ENCODE data around the gene NAT9.
A peak's percentile ranks its signal among the peaks of the same experiment; 100 is the strongest.

Gene NAT9

DNA sequence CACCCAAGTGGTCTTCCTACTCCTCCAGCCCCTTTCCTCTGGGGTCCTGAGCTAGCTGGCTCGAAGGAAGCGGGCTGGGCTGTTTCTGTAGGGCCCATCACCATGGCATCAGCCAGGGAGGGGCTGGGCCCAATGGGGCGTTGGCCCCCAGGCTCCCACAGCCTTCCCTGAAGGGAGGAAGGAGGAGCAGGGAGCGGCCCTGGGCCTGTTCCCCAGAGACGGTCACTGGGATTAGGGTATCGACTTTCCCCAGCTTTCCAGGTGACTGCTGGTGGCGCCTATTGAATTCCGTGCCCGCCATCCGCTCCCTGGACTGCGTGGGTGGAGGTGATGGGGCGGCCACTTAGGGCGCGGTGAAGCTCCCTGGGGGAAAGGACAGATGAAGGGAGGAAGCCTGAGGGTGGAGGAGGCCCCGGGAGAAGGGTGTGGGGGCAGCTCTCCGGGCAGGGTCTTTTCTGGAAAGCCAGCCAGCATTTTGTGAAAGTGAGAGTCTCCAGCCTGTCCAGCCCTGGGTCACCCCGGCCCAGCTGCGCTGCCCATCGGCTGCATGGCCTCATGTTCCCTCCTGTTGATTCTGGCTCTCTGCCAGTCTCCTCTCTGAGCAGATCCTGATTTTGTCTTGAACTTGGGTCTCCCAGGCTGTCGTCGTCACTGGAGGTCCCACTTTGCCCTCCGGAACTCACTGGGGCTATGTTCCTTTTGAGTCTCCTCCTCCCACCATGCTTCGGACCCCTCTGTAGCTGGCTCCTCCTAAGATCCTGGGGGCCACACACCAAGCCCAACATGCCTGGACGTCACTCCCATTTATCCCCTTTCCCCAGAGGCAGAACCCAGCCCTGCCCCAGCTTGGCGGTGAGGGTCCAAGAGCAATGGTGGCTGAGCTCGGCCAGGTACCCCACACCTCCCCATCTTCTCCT lies 18.0 kb downstream of the NAT9 start:
- Histone ChIP-seq H4K5ac (ENCODE audit: low read length) (no peak overlapping the region), H2BK15ac (replicated peaks; ENCODE audit: low read depth) (no peak overlapping the region), H2BK120ac (ENCODE audit: low read depth, low read length) (no peak overlapping the region), H4K8ac (ENCODE audit: low read depth, low read length) (no peak overlapping the region), H2AK5ac (ENCODE audit: low read length) (no peak overlapping the region), H3K4ac (ENCODE audit: low read depth, low read length) (no peak overlapping the region), H3K9ac (ENCODE audit: low read length) (no peak overlapping the region), H3K27ac (ENCODE audit: low read depth, low read length) (no peak overlapping the region), H3K79me1 (ENCODE audit: low read length) (peaks cover 51% of the 10 kb centered on the region), H3K4me1 (ENCODE audit: control insufficient read depth, low read depth, low read length) (peaks cover 19% of the 10 kb centered on the region), H3K36me3 (ENCODE audit: control insufficient read depth, insufficient read depth, low read length) (no peaks in the 10 kb centered on the region), H3K23ac (ENCODE audit: low read length) (no peak overlapping the region), H3K27me3 (ENCODE audit: insufficient read depth, low read length, poor library complexity) (no peaks in the 10 kb centered on the region), H3K4me3 (ENCODE audit: low read length) (no peak overlapping the region), H3K18ac (ENCODE audit: low read length) (no peak overlapping the region), H3K56ac (ENCODE audit: low read length) (peak overlapping the region; percentile 34), H3K79me2 (ENCODE audit: control insufficient read depth, insufficient read depth, low read length) (peaks cover 61% of the 10 kb centered on the region), H3K4me2 (ENCODE audit: low read length) (no peak overlapping the region), H2BK5ac (ENCODE audit: low read length) (no peak overlapping the region)
- WGBS (ENCODE audit: extremely low coverage, insufficient coverage, low lambda C conversion rate) = no CpG with 5 or more reads among the region's 26 CpGs
- no peak for DNase-seq

DNA sequence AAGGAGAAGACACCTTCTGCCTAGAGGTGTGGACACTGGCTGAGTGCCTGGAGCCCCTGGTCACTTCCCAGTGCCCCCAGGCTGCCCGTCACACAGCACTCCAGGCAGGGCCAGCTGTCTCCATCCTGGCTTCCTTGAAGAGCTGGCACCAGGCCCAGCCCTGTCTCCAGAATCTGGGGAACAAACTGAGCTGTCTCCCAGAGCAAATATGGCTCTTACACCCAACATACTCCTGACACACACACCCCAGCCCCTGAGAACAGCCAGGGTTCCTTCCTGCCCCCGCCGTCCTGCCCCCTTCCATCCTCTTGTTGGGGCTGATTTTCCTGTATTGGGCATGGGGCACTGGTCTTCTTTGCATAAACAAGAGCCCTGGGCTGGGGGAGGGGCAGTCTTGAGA lies 18.6 kb downstream of the NAT9 start:
- H3K27ac ChIP-seq (ENCODE audit: low read depth, low read length) = no peak overlapping the region
- H2BK120ac ChIP-seq (ENCODE audit: low read depth, low read length) = no peak overlapping the region
- WGBS (ENCODE audit: extremely low coverage, insufficient coverage, low lambda C conversion rate) = no CpG with 5 or more reads among the region's 3 CpGs
- H3K79me1 ChIP-seq (ENCODE audit: low read length) = peaks cover 52% of the 10 kb centered on the region
- no peak overlapping the region for H3K4me2 ChIP-seq (ENCODE audit: low read length)
- DNase-seq = no peak
- peaks cover 19% of the 10 kb centered on the region for H3K4me1 ChIP-seq (ENCODE audit: control insufficient read depth, low read depth, low read length)
- no peak overlapping the region for H4K8ac ChIP-seq (ENCODE audit: low read depth, low read length)
- no peak overlapping the region for H2BK15ac ChIP-seq (replicated peaks; ENCODE audit: low read depth)
- H3K27me3 ChIP-seq (ENCODE audit: insufficient read depth, low read length, poor library complexity) = no peaks in the 10 kb centered on the region
- H4K5ac ChIP-seq (ENCODE audit: low read length) = no peak overlapping the region
- no peak overlapping the region for H3K4ac ChIP-seq (ENCODE audit: low read depth, low read length)
- H2AK5ac ChIP-seq (ENCODE audit: low read length) = no peak overlapping the region
- H2BK5ac ChIP-seq (ENCODE audit: low read length) = no peak overlapping the region
- no peaks in the 10 kb centered on the region for H3K36me3 ChIP-seq (ENCODE audit: control insufficient read depth, insufficient read depth, low read length)
- H3K79me2 ChIP-seq (ENCODE audit: control insufficient read depth, insufficient read depth, low read length) = peaks cover 66% of the 10 kb centered on the region
- peak overlapping the region; percentile 24 for H3K23ac ChIP-seq (ENCODE audit: low read length)
- H3K4me3 ChIP-seq (ENCODE audit: low read length) = no peak overlapping the region
- peak overlapping the region; percentile 49 for H3K56ac ChIP-seq (ENCODE audit: low read length)
- H3K18ac ChIP-seq (ENCODE audit: low read length) = no peak overlapping the region
- no peak overlapping the region for H3K9ac ChIP-seq (ENCODE audit: low read length)

DNA sequence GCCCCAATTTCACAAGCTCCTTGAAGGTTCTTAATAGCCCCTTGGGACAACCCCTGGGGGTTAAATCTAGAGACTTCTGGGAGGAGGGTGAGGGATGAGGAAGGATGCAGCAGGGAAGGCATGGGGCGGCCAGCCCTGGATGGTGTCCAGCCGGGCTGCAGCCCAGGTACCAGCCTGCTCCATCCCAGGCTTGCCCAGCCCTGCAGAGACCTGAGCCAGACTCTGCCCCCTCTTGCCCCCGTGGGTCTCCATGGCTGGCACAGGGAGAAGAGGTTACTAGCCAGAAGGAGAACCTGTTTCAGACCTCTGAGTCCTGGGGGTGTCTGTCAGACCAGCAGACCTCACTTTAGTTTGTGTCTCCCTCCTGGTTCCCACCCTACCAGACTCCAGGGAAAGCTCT lies 19.3 kb downstream of the NAT9 start:
- no peak overlapping the region for H3K23ac ChIP-seq (ENCODE audit: low read length)
- H3K56ac ChIP-seq (ENCODE audit: low read length) = peak overlapping the region; percentile 22
- no peak overlapping the region for H3K9ac ChIP-seq (ENCODE audit: low read length)
- H2BK120ac ChIP-seq (ENCODE audit: low read depth, low read length) = no peak overlapping the region
- no peaks in the 10 kb centered on the region for H3K27me3 ChIP-seq (ENCODE audit: insufficient read depth, low read length, poor library complexity)
- no peak overlapping the region for H2BK5ac ChIP-seq (ENCODE audit: low read length)
- H3K4ac ChIP-seq (ENCODE audit: low read depth, low read length) = no peak overlapping the region
- no CpG with 5 or more reads among the region's 3 CpGs for WGBS (ENCODE audit: extremely low coverage, insufficient coverage, low lambda C conversion rate)
- H4K5ac ChIP-seq (ENCODE audit: low read length) = no peak overlapping the region
- H2BK15ac ChIP-seq (replicated peaks; ENCODE audit: low read depth) = no peak overlapping the region
- peaks cover 51% of the 10 kb centered on the region for H3K79me1 ChIP-seq (ENCODE audit: low read length)
- no peak overlapping the region for H2AK5ac ChIP-seq (ENCODE audit: low read length)
- H3K18ac ChIP-seq (ENCODE audit: low read length) = no peak overlapping the region
- no peaks in the 10 kb centered on the region for H3K36me3 ChIP-seq (ENCODE audit: control insufficient read depth, insufficient read depth, low read length)
- DNase-seq = no peak
- H3K27ac ChIP-seq (ENCODE audit: low read depth, low read length) = no peak overlapping the region
- H3K4me3 ChIP-seq (ENCODE audit: low read length) = no peak overlapping the region
- H3K79me2 ChIP-seq (ENCODE audit: control insufficient read depth, insufficient read depth, low read length) = peaks cover 71% of the 10 kb centered on the region
- H3K4me2 ChIP-seq (ENCODE audit: low read length) = no peak overlapping the region
- H3K4me1 ChIP-seq (ENCODE audit: control insufficient read depth, low read depth, low read length) = peaks cover 20% of the 10 kb centered on the region
- no peak overlapping the region for H4K8ac ChIP-seq (ENCODE audit: low read depth, low read length)

DNA sequence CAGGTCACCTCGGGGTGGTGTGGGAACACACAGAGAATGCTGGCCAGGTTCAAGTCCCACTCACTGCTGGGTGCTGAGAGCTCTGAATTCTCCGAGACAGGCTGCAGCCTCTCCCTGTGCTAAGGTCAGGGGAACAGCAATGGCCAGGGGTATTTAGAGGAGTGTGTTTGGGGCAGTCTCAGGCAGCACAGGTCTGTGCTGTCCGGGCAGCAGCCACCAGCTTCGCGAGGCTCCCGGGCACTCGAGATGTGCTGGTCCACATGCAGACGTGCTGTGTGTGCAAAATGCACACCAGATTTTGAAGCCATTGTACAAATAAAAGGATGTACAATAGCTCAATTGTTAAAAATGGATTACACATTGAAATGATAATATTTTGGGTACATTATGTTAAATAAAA lies 20.6 kb downstream of the NAT9 start:
- H2AK5ac ChIP-seq (ENCODE audit: low read length) = no peak overlapping the region
- no peaks in the 10 kb centered on the region for H3K36me3 ChIP-seq (ENCODE audit: control insufficient read depth, insufficient read depth, low read length)
- no peak overlapping the region for H3K4me3 ChIP-seq (ENCODE audit: low read length)
- H3K23ac ChIP-seq (ENCODE audit: low read length) = no peak overlapping the region
- peaks cover 73% of the 10 kb centered on the region for H3K79me2 ChIP-seq (ENCODE audit: control insufficient read depth, insufficient read depth, low read length)
- H4K5ac ChIP-seq (ENCODE audit: low read length) = no peak overlapping the region
- no peak overlapping the region for H3K27ac ChIP-seq (ENCODE audit: low read depth, low read length)
- peaks cover 46% of the 10 kb centered on the region for H3K79me1 ChIP-seq (ENCODE audit: low read length)
- no peak overlapping the region for H3K4me2 ChIP-seq (ENCODE audit: low read length)
- no peak overlapping the region for H3K56ac ChIP-seq (ENCODE audit: low read length)
- no peak overlapping the region for H2BK5ac ChIP-seq (ENCODE audit: low read length)
- H2BK120ac ChIP-seq (ENCODE audit: low read depth, low read length) = no peak overlapping the region
- H3K18ac ChIP-seq (ENCODE audit: low read length) = no peak overlapping the region
- H2BK15ac ChIP-seq (replicated peaks; ENCODE audit: low read depth) = no peak overlapping the region
- DNase-seq = no peak
- H3K9ac ChIP-seq (ENCODE audit: low read length) = no peak overlapping the region
- H3K27me3 ChIP-seq (ENCODE audit: insufficient read depth, low read length, poor library complexity) = no peaks in the 10 kb centered on the region
- peaks cover 26% of the 10 kb centered on the region for H3K4me1 ChIP-seq (ENCODE audit: control insufficient read depth, low read depth, low read length)
- no peak overlapping the region for H4K8ac ChIP-seq (ENCODE audit: low read depth, low read length)
- no CpG with 5 or more reads among the region's 8 CpGs for WGBS (ENCODE audit: extremely low coverage, insufficient coverage, low lambda C conversion rate)
- no peak overlapping the region for H3K4ac ChIP-seq (ENCODE audit: low read depth, low read length)

DNA sequence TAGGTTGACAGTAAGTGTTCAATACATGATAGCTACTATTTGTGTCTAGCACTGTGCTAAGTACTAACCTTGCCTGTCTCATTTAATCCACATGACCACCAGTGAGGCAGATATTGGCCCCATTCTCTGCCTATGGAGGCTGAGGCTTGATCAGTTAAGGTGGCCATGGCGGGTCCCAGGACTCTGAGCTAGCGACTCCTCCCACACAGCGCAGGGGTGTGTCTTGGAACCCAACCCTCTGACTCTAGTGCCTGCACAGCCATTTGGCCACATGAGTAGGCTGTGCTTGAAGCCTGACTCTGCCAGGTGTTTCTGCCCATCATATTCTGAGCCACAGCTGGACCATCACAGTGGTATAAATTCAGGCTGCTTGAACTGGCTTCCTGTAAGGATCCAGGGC lies 21.3 kb downstream of the NAT9 start:
- H4K5ac ChIP-seq (ENCODE audit: low read length) = no peak overlapping the region
- H3K4me3 ChIP-seq (ENCODE audit: low read length) = no peak overlapping the region
- H3K36me3 ChIP-seq (ENCODE audit: control insufficient read depth, insufficient read depth, low read length) = no peaks in the 10 kb centered on the region
- no peak overlapping the region for H3K56ac ChIP-seq (ENCODE audit: low read length)
- no peak overlapping the region for H2BK5ac ChIP-seq (ENCODE audit: low read length)
- H3K79me2 ChIP-seq (ENCODE audit: control insufficient read depth, insufficient read depth, low read length) = peaks cover 75% of the 10 kb centered on the region
- no peak overlapping the region for H3K4ac ChIP-seq (ENCODE audit: low read depth, low read length)
- H3K79me1 ChIP-seq (ENCODE audit: low read length) = peaks cover 46% of the 10 kb centered on the region
- no peak overlapping the region for H3K23ac ChIP-seq (ENCODE audit: low read length)
- H2AK5ac ChIP-seq (ENCODE audit: low read length) = no peak overlapping the region
- H3K4me1 ChIP-seq (ENCODE audit: control insufficient read depth, low read depth, low read length) = peaks cover 26% of the 10 kb centered on the region
- no peak overlapping the region for H2BK15ac ChIP-seq (replicated peaks; ENCODE audit: low read depth)
- WGBS (ENCODE audit: extremely low coverage, insufficient coverage, low lambda C conversion rate) = no CpG with 5 or more reads among the region's 3 CpGs
- H3K4me2 ChIP-seq (ENCODE audit: low read length) = no peak overlapping the region
- no peak for DNase-seq
- H4K8ac ChIP-seq (ENCODE audit: low read depth, low read length) = no peak overlapping the region
- H2BK120ac ChIP-seq (ENCODE audit: low read depth, low read length) = no peak overlapping the region
- H3K9ac ChIP-seq (ENCODE audit: low read length) = no peak overlapping the region
- H3K27me3 ChIP-seq (ENCODE audit: insufficient read depth, low read length, poor library complexity) = no peaks in the 10 kb centered on the region
- no peak overlapping the region for H3K18ac ChIP-seq (ENCODE audit: low read length)
- no peak overlapping the region for H3K27ac ChIP-seq (ENCODE audit: low read depth, low read length)
